Smooth muscle cell of trachea (primary cell): ENCODE data around the gene NSF. TPM values are rescaled to one million over a fixed set of nuclear protein-coding genes. Genes with fewer than 3 reads are reported as not detected.

ENCODE experiments used
- total RNA-seq: library from RNA; depleted of rRNA; stranded (reverse); fragments of >200 nt; gene quantifications from 2 replicates; pipeline ENCODE4 v1.2.1, GENCODE V29; 2014

NSF gene
- 53.4 and 68.0 TPM in 2 replicates for total RNA-seq

DNA sequence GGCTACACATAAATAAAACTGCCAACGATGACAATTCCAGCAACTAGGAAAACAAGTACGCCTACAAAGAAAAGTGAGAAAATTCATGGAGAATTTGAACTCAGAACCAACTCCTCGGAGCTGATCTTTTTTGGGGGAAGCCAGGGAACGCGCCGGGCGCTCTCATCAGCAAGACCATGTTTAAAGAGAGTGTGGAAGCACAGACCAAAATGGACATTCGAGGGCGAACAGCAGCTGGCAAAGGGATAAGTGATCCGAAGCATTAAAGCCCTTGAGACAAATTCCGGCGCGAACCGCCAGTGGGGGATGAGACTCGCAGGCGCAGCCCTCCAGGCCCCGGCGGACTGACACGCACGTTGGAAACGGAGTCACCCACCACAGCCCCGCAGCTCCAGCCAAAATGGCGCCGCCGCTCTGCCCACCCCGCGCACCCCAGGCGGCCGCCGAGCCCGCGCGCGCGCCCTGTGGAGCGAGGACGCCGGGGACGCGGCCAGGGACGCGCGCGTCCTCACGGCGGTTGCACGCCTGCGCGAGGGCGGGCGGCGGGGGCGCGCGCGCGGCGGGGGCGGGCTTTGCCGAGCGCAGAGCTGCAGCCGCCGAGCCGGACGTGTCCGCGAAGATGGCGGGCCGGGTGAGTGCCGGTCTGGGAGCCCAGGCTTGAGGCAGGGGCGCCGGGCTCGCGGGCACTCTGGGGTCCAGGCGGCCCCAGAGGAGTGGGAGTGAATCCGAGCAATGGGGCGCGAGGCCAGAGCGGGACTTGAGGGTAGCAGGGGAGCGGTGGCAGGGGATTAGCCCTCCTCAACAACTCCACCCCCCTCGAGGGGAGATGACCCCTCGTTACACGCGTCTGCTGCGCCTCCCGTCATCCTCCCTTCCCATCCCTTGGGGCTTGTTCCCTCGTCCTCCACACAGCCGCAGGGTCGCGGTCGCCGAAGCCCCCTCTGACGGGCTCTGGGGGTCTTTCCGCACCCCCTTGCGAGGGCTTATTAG lies at the start of gene NSF:
Gene NSF (plus strand): TSS at position 513 of the 990 bp plus-strand sequence. CDS start 107 bp downstream, at position 620.

DNA sequence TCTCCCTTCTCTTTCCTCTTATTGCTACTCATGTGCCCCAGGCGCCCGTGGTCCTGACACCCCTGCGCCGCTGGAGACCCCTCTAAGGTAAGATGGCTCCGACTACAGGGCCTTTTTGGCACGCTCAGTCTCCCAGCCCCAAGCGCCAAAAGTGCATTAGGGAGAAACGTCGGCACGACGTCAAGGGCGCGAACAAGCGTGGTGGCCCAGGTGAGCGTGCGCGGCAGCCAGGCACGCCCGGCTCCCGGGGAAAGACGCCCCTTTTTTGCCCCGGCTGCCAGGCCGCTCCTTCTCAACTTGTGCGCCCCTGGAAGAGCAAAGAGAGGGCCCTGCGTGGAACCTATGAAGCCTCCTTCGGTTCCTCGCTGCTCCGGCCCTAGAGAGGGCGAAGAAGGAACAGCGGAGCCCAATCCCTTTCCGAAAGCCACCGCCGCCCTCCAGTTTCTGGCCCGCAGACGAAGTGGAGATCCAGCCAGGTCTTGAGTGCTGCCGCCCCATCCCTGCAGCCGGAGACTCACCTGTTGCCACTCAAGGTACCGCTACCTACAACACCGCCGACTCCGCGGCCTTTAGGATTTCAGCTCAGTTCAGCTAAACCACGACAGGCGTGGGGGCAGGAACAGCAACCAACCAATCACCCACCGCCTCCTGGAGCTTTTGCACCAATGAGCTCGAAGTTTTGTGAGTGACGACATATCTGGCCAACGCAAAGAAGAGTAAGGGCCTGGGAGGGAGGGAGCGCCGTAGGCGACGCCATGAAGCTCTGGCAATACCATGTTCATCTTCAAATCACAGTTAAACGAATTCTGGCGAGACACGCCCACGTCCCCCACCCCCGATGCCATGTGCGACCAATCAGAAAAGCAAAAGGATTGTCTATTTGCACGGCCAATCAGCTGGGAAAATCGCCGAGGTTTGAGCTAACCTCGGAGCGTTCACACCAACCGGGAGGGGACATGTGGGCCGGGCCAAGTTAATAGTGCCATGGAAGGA lies 11.1 kb upstream of the NSF start, which contains the start of gene ARL17A:
Gene ARL17A (minus strand): TSS at position 609 of the 993 bp plus-strand sequence. CDS start 3,369 bp downstream, outside the sequence.

Other genes starting within 250 kb of the NSF start
- 8.0 and 13.9 TPM in 2 replicates for gene ARL17B, start 228.9 kb upstream of the NSF start, total RNA-seq
- gene LRRC37A2, start 78.2 kb upstream of the NSF start, total RNA-seq: 7.0 and 12.9 TPM in 2 replicates
- gene ARL17A, start 11.0 kb upstream of the NSF start, total RNA-seq: 6.0 and 7.6 TPM in 2 replicates
- gene WNT3, start 228.0 kb downstream of the NSF start, total RNA-seq: 0.83 and 1.2 TPM in 2 replicates